Hematopoietic multipotent progenitor cell treated with erythropoietin and hydrocortisone succinate and interleukin-3 and kit ligand, for 4 days (in vitro differentiated cells): ENCODE results near the gene MBL2.

Experiments used
- DNase-seq: peaks from one replicate; pipeline ENCODE4 v3.0.0-alpha.2; 2015

MBL2 gene

GRCh38 chr10:52772623-52773022 is at the start of gene MBL2:
TSS of gene MBL2 (minus strand) at chr10:52772784. CDS start at chr10:52771635, 1,149 bp downstream.
- no peak for DNase-seq

GRCh38 chr10:52820309-52820708 is 47.7 kb upstream of the MBL2 start:
- no peak for DNase-seq

DNA sequence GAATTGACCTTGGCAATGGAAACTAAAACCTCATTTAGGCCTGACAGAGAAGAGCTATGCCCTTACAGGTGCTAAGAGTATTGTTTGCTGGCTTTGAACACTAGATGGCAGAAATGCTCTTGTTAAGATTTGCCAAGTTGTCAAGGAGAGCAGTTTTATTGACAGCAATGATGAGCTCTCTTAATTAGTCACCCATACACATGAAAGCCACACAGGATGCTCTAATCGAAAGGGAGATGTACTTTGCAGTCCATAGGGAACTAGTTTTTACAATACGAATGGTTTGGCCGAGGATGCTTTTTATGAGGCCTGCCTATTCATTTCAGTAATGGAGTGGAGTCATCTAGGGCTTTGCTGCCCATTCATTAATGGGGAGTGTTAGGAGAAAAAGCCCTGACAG is 45.4 kb upstream of the MBL2 start:
- peak; percentile 73 for DNase-seq

GRCh38 chr10:52814506-52814905 is 41.9 kb upstream of the MBL2 start:
- no peak for DNase-seq

DNA sequence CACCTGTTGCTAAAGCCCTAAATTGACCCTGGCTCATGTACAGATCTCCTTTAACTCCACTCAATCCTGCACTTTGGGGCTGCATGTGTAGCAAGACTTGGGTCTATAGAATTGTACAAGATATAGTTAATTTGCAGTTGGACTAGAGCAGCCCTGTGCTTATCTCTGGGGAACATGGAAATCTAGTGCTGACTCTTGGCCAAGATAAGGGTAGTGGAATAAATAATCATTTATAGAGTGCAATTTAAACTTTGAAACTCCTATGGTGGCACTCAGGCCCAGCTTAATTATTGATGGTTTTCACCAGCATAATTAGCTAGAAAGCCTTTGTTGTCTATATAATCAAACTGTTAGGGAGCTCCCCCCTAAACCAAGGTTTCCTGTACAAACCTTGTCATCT is 39.2 kb upstream of the MBL2 start:
- peak; percentile 64 for DNase-seq

DNA sequence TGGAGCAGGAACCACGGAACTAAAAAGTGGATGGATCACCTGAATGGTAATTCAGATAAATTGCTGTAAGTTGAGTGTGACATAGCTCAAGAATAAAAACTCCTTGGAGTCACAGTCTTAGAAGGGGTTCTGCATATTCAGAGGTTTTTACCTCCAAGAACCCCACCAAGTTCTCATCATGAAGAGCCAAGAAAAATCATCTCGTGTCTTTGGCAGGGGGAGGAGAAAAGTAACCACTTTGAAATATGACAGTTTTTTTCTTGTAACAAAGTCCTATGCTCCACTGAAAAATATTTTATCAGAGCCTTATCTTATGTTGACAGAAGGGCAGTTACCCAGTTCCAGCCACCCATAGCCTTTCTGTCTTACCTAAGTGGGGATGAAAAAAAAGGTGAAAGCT is 38.2 kb upstream of the MBL2 start:
- DNase-seq: peak; percentile 14

GRCh38 chr10:52807803-52808202 is 35.2 kb upstream of the MBL2 start:
- no peak for DNase-seq

GRCh38 chr10:52805414-52806285 is 33.1 kb upstream of the MBL2 start:
- DNase-seq: no peak

DNA sequence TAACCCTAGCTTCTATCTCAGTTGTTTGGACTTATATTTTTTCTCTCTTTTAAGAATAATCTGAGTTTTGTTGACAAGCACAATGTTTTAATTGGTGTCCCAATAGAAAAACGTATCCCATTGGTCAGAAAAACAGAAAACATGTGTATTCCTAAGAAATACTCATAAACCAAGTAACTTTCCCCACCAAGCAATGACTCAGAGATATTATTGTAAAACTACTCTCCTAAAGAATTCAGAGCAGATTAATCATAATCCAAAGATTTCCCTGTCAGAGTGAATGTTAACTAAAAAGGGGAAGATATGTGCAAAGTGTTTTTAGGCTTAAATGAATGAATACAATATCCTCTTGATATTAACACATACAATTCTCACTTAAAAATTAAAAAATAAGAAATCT is 29.4 kb upstream of the MBL2 start:
- DNase-seq: no peak

- no peak for DNase-seq
These were observed 13.5 kb upstream of the MBL2 start for GRCh38 chr10:52786098-52786497.

DNA sequence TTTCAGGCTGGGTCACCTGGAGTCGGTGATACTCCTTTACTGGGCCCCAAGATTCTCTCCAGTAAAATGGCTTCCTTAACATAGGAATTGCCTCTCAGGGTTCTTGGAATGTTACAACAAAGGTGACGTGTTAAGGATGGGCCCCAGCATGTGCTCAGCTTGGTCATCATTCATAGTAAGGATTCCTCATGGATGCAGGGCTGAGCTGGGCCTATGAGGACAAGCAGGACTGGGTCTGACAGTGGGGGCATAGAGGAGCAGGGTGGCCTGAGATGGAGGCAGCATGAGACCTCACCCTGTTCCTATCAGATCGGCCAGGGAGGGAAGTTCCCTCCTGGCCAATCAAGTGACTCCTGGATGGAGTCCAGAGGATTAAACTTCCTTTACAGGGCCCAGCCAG is 12.8 kb upstream of the MBL2 start:
- peak; percentile 42 for DNase-seq

GRCh38 chr10:52783726-52784125 is 11.1 kb upstream of the MBL2 start:
- no peak for DNase-seq

DNA sequence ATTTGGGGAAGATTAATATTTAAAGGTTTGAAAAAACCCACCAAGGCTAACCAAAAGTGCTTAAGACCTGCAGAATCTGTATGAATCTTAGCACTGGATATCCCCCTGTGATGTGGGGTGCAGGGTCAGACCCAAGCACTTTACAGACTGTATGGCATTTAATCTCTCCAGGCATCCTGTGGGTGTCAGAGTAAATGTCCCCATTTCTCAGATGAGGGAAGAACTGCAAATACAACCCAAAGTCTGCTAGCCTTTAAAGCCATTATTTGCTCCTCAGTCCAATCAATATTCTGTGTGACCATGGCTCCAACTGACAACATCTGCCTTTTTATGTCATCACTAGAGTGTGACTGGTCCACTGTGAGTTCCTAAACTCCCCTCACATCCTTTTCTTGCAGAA is 10.0 kb upstream of the MBL2 start:
- no peak for DNase-seq

DNA sequence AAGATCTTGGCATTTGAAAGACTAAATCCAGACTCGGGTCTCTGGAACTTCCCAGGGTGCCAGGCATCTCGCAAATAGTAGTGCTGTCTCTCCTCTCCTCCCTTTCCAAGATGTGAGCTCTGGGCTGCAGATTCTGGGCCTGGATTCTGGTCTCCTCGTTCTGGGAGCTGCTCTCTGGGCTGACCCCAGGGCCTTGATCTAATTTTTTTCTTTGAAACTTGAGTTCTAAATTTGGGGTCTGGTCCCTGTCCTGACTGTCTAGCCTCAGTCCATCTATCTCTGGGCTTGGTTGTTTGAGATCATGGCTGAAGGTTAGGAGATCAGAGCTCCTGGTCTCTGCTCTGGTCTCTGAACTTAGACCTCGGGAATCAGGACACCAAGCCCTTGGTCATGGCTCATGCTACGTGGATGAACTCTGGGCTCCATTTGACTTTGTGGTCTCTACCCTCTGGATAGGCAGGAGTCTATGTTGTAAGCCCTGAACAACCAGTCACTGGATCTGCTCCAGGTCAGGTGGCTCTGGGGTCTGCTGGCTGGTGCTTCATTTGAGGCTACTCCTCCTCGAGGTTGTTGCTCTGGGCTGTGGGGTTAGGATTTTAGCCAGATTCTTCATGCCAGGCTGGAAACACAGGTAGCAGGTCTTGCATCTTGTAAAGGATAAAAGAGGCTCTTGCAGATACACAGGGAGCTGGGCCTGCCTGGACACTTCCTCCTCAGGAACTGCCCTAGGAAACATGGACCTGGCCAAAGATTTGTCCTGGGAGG is 8.0 kb upstream of the MBL2 start:
- DNase-seq: no peak

- peak; percentile 86 for DNase-seq
These were observed 7.2 kb upstream of the MBL2 start for GRCh38 chr10:52779541-52780390.

DNA sequence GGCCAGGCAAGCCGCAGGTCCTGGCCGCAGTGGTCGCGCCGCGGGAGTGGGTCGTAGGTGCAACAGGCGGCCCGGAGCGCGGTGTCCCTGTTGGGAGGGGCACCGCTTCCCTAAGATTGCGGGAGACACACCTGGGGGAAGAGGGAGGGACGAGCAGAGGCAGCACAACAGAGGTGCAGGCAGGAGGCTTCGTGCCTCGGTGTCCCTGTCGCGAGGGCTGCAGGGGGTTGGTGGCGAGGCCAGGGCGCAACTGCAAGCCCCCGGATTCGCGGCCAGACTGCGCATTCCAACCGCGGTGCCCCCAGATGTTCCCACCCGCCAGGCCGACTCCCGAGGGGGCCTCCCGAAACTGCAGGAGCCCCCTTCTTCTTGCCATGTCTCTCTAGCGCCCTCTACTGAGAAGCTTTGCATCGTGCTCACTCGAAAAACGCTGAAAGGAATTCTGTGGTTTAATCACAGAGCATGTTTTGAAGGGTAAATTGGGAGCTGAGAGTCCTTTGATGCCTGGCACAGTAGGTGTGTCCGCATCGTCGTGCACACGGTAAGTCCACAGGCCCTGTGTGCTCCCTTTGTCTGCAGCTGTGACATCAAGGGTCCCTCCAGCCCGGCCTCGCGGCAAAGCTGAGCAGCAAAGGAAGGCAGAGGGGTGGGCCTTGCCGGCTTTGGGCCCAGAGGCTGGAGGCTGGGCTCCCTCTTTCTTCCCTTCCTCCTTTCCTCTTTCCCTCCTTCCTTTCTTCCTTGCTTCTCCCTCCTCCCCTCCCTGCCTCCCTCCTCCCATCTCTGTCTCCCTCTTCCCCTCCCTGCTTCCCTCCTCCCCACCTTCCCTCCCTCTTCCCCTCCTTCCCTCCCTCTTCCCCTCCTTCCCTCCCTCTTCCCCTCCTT is 6.2 kb upstream of the MBL2 start:
- peak; percentile 67 for DNase-seq

- no peak for DNase-seq
These were observed 4.8 kb upstream of the MBL2 start for GRCh38 chr10:52777414-52777813.

GRCh38 chr10:52776471-52776903 is 3.9 kb upstream of the MBL2 start:
- DNase-seq: no peak

DNA sequence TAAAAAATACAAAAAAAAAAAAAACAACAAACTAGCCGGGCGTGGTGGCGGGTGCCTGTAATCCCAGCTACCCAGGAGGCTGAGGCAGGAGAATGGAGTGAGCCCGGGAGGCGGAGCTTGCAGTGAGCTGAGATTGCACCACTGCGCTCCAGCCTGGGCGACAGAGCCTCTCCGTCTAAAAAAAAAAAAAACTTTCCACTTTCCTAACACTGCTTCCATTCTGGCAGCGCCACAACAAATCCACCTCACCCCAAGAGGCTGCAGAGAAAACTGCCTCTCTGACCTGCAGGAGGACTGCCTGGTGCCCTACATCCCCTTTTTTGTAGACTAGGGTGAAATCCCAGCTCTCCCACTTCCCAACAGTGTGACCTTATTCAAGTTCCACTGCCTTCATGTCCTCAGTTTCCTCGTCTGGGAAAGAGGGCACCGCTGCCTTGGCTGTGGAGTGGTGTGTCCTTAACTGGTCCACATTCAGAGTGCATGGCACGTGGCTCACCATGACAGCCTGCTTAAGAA is 2.6 kb upstream of the MBL2 start:
- DNase-seq: no peak

DNA sequence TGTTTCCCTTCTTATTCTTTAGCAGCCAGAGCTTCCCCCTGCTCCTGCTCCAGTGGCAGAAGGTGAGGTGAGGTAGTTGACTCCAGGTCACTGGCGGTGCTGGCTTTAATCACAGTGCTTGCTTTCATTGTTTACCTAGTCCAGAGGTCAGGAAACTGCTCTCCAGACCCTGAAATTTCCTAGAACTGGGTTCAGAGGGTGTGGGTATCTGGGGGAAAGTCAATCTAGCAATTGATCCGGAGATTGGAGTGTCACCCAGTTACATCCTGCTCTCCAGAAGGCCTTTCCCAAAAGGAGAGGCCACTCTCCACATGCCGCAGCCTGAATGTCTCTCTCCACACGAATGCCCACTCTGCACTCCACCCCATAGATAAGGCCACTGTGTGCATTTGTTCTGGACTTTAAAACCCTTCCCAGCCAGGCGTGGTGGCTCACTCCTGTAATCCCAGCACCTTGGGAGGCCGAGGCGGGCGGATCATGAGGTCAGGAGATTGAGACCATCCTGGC is 2.1 kb upstream of the MBL2 start:
- no peak for DNase-seq

DNA sequence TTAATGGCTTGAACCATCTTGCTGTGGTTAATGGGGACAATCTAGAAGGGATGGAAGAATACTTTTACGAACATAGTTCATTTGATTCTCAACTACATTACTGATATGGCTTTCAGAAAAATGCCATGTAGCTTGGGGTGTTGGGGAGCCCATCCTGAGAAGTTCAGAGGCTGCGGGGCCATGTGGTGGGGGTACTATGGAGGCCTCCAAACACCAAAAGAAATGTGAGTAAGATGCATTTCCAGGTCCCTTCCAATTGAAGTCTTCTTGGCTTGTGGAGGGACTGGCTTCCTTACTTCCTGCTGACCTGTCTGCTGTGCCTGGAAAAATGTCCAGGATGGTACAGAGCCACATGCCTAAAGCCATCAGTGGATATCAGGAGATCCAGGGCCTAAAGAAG is 1.6 kb upstream of the MBL2 start:
- DNase-seq: no peak
